ENCODE results near the gene PRPH. TPM values are rescaled to one million over a fixed set of nuclear protein-coding genes. Genes with fewer than 3 reads are reported as not detected.
"Not testable (repeated sequence)": the region's sequence is repeated elsewhere in the genome, so short reads cannot be mapped to it uniquely, and the experiment has no call there.

PRPH gene
- total and polyA plus RNA-seq, 2 donors: 0.28 to 1.6 TPM

- Histone ChIP-seq H3K27ac (ENCODE audit: low read depth in 1 of 2, low read length in 1 of 2) (no peak overlapping the region), H3K36me3 (ENCODE audit: control insufficient read depth in 2 of 2, insufficient read depth in 2 of 2, low read length in 1 of 2) (peaks cover 0 to 2% of the 10 kb centered on the region in 2 donors), H3K4me1 (ENCODE audit: control insufficient read depth in 2 of 2, insufficient read depth in 2 of 2, low read length in 2 of 2) (peaks cover 6 to 14% of the 10 kb centered on the region in 2 donors), H3K27me3 (ENCODE audit: control insufficient read depth in 2 of 2, insufficient read depth in 1 of 2, low read length in 1 of 2) (no peaks in the 10 kb centered on the region), H3K4me3 (ENCODE audit: low read length in 2 of 2) (no peak overlapping the region), H3K9me3 (ENCODE audit: control insufficient read depth in 2 of 2, insufficient read depth in 1 of 2, low read length in 1 of 2) (no peaks in the 10 kb centered on the region)
- 97% methylated on average over 11 of the region's 11 CpGs for WGBS
- DNase-seq (ENCODE audit: low read depth in 6 of 9, low spot score in 9 of 9): no peak
Observed at GRCh38 chr12:49260571-49261363, 34.2 kb upstream of the PRPH start.

- no peak overlapping the region for H3K27ac ChIP-seq (ENCODE audit: low read depth in 1 of 2, low read length in 1 of 2)
- 97% methylated on average over 2 of the region's 2 CpGs for WGBS
- H3K4me3 ChIP-seq (ENCODE audit: low read length in 2 of 2): no peak overlapping the region
- no peaks in the 10 kb centered on the region for H3K9me3 ChIP-seq (ENCODE audit: control insufficient read depth in 2 of 2, insufficient read depth in 1 of 2, low read length in 1 of 2)
- peaks cover 11 to 23% of the 10 kb centered on the region in 2 donors for H3K4me1 ChIP-seq (ENCODE audit: control insufficient read depth in 2 of 2, insufficient read depth in 2 of 2, low read length in 2 of 2)
- H3K36me3 ChIP-seq (ENCODE audit: control insufficient read depth in 2 of 2, insufficient read depth in 2 of 2, low read length in 1 of 2): peaks cover 0 to 2% of the 10 kb centered on the region in 2 donors
- no peaks in the 10 kb centered on the region for H3K27me3 ChIP-seq (ENCODE audit: control insufficient read depth in 2 of 2, insufficient read depth in 1 of 2, low read length in 1 of 2)
- no peak for DNase-seq (ENCODE audit: low read depth in 6 of 9, low spot score in 9 of 9)
Observed at GRCh38 chr12:49261721-49262120, 33.2 kb upstream of the PRPH start.

GRCh38 chr12:49263400-49263763 is 31.6 kb upstream of the PRPH start:
- H3K9me3 ChIP-seq (ENCODE audit: control insufficient read depth in 2 of 2, insufficient read depth in 1 of 2, low read length in 1 of 2): no peaks in the 10 kb centered on the region
- peak overlapping the region in 1 of 2 donors; percentile 74 for H3K4me3 ChIP-seq (ENCODE audit: low read length in 2 of 2)
- H3K36me3 ChIP-seq (ENCODE audit: control insufficient read depth in 2 of 2, insufficient read depth in 2 of 2, low read length in 1 of 2): peaks cover 0 to 9% of the 10 kb centered on the region in 2 donors
- no peak overlapping the region for H3K27ac ChIP-seq (ENCODE audit: low read depth in 1 of 2, low read length in 1 of 2)
- WGBS: 98% methylated on average over 5 of the region's 5 CpGs
- DNase-seq (ENCODE audit: low read depth in 6 of 9, low spot score in 9 of 9): no peak
- peaks cover 17 to 33% of the 10 kb centered on the region in 2 donors for H3K4me1 ChIP-seq (ENCODE audit: control insufficient read depth in 2 of 2, insufficient read depth in 2 of 2, low read length in 2 of 2)
- H3K27me3 ChIP-seq (ENCODE audit: control insufficient read depth in 2 of 2, insufficient read depth in 1 of 2, low read length in 1 of 2): no peaks in the 10 kb centered on the region

GRCh38 chr12:49264466-49264872 is 30.5 kb upstream of the PRPH start:
- H3K27me3 ChIP-seq (ENCODE audit: control insufficient read depth in 2 of 2, insufficient read depth in 1 of 2, low read length in 1 of 2): no peaks in the 10 kb centered on the region
- WGBS: under 1% methylated on average over 35 of the region's 35 CpGs
- H3K27ac ChIP-seq (ENCODE audit: low read depth in 1 of 2, low read length in 1 of 2): peak overlapping the region; percentile 81 to 85
- peak in 1 of 9 donors; percentile 0 for DNase-seq (ENCODE audit: low read depth in 6 of 9, low spot score in 9 of 9)
- H3K36me3 ChIP-seq (ENCODE audit: control insufficient read depth in 2 of 2, insufficient read depth in 2 of 2, low read length in 1 of 2): peaks cover 5 to 18% of the 10 kb centered on the region in 2 donors
- H3K4me3 ChIP-seq (ENCODE audit: low read length in 2 of 2): peak overlapping the region; percentile 74 to 78
- no peaks in the 10 kb centered on the region for H3K9me3 ChIP-seq (ENCODE audit: control insufficient read depth in 2 of 2, insufficient read depth in 1 of 2, low read length in 1 of 2)
- H3K4me1 ChIP-seq (ENCODE audit: control insufficient read depth in 2 of 2, insufficient read depth in 2 of 2, low read length in 2 of 2): peaks cover 17 to 33% of the 10 kb centered on the region in 2 donors

- Histone ChIP-seq H3K4me3 (ENCODE audit: low read length in 2 of 2) (peak within 1 kb of the TSS; percentile 74 to 78), H3K27ac (ENCODE audit: low read depth in 1 of 2, low read length in 1 of 2) (peak within 1 kb of the TSS; percentile 84 to 92), H3K27me3 (ENCODE audit: control insufficient read depth in 2 of 2, insufficient read depth in 1 of 2, low read length in 1 of 2) (no peaks in the 10 kb centered on the region), H3K4me1 (ENCODE audit: control insufficient read depth in 2 of 2, insufficient read depth in 2 of 2, low read length in 2 of 2) (peaks cover 17 to 33% of the 10 kb centered on the region in 2 donors), H3K9me3 (ENCODE audit: control insufficient read depth in 2 of 2, insufficient read depth in 1 of 2, low read length in 1 of 2) (no peaks in the 10 kb centered on the region), H3K36me3 (ENCODE audit: control insufficient read depth in 2 of 2, insufficient read depth in 2 of 2, low read length in 1 of 2) (peaks cover 11 to 25% of the 10 kb centered on the region in 2 donors)
- peak; percentile 73 to 94 (median 87) for DNase-seq (ENCODE audit: low read depth in 6 of 9, low spot score in 9 of 9)
- WGBS: under 1% methylated on average over 61 of the region's 61 CpGs
Observed at GRCh38 chr12:49264873-49265792, 29.8 kb upstream of the PRPH start, which contains the start of gene TUBA1C. Gene TUBA1C (plus strand): TSS chr12:49265082. CDS start chr12:49265182, 100 bp downstream.

GRCh38 chr12:49269191-49269590 is 25.8 kb upstream of the PRPH start:
- DNase-seq (ENCODE audit: low read depth in 6 of 9, low spot score in 9 of 9); H3K9me3 ChIP-seq (ENCODE audit: control insufficient read depth in 2 of 2, insufficient read depth in 1 of 2, low read length in 1 of 2); H3K27me3 ChIP-seq (ENCODE audit: control insufficient read depth in 2 of 2, insufficient read depth in 1 of 2, low read length in 1 of 2); H3K4me3 ChIP-seq (ENCODE audit: low read length in 2 of 2); H3K27ac ChIP-seq (ENCODE audit: low read depth in 1 of 2, low read length in 1 of 2): not testable (repeated sequence)
- Histone ChIP-seq H3K36me3 (ENCODE audit: control insufficient read depth in 2 of 2, insufficient read depth in 2 of 2, low read length in 1 of 2) (peaks cover 45 to 53% of the 10 kb centered on the region in 2 donors), H3K4me1 (ENCODE audit: control insufficient read depth in 2 of 2, insufficient read depth in 2 of 2, low read length in 2 of 2) (peaks cover 11 to 25% of the 10 kb centered on the region in 2 donors)
- WGBS: 98% methylated on average over 6 of the region's 6 CpGs

- Histone ChIP-seq H3K27me3 (ENCODE audit: control insufficient read depth in 2 of 2, insufficient read depth in 1 of 2, low read length in 1 of 2) (peaks cover 0 to 7% of the 10 kb centered on the region in 2 donors), H3K9me3 (ENCODE audit: control insufficient read depth in 2 of 2, insufficient read depth in 1 of 2, low read length in 1 of 2) (no peaks in the 10 kb centered on the region), H3K27ac (ENCODE audit: low read depth in 1 of 2, low read length in 1 of 2) (no peak overlapping the region), H3K4me3 (ENCODE audit: low read length in 2 of 2) (no peak overlapping the region), H3K36me3 (ENCODE audit: control insufficient read depth in 2 of 2, insufficient read depth in 2 of 2, low read length in 1 of 2) (peaks cover 45 to 46% of the 10 kb centered on the region in 2 donors), H3K4me1 (ENCODE audit: control insufficient read depth in 2 of 2, insufficient read depth in 2 of 2, low read length in 2 of 2) (no peaks in the 10 kb centered on the region)
- WGBS: 99% methylated on average over 16 of the region's 16 CpGs
- no peak for DNase-seq (ENCODE audit: low read depth in 6 of 9, low spot score in 9 of 9)
Observed at GRCh38 chr12:49272790-49273725, 21.9 kb upstream of the PRPH start.

GRCh38 chr12:49273726-49274395 is 21.1 kb upstream of the PRPH start:
- Histone ChIP-seq H3K27me3 (ENCODE audit: control insufficient read depth in 2 of 2, insufficient read depth in 1 of 2, low read length in 1 of 2) (peaks cover 0 to 7% of the 10 kb centered on the region in 2 donors), H3K4me3 (ENCODE audit: low read length in 2 of 2) (no peak overlapping the region), H3K36me3 (ENCODE audit: control insufficient read depth in 2 of 2, insufficient read depth in 2 of 2, low read length in 1 of 2) (peaks cover 42 to 45% of the 10 kb centered on the region in 2 donors), H3K27ac (ENCODE audit: low read depth in 1 of 2, low read length in 1 of 2) (no peak overlapping the region), H3K9me3 (ENCODE audit: control insufficient read depth in 2 of 2, insufficient read depth in 1 of 2, low read length in 1 of 2) (no peaks in the 10 kb centered on the region), H3K4me1 (ENCODE audit: control insufficient read depth in 2 of 2, insufficient read depth in 2 of 2, low read length in 2 of 2) (no peaks in the 10 kb centered on the region)
- WGBS: 98% methylated on average over 6 of the region's 6 CpGs
- DNase-seq (ENCODE audit: low read depth in 6 of 9, low spot score in 9 of 9): no peak

Data from thymus (tissue), 11 donors.